D721Med (cell line): ENCODE data around the gene DUOXA2.

Experiments used
- DNase-seq: peaks from one replicate; pipeline ENCODE4 v3.0.0; 2011; ENCODE audit warnings: low spot score; ENCODE audit not compliant: insufficient read length
- FAIRE-seq: peaks from 2 replicates; lab custom pipeline; 2011; peaks lifted over from hg19 to GRCh38; lab: Jason Lieb, UNC
- TF ChIP-seq, protein P1 (sequence below): IDR thresholded peaks from 2 replicates; pipeline ENCODE4 v1.5.1; 2012; ENCODE audit warnings: mild to moderate bottlenecking, control low read depth; ENCODE audit not compliant: insufficient read depth; ENCODE audit errors: missing control alignments

DUOXA2 gene

DNA sequence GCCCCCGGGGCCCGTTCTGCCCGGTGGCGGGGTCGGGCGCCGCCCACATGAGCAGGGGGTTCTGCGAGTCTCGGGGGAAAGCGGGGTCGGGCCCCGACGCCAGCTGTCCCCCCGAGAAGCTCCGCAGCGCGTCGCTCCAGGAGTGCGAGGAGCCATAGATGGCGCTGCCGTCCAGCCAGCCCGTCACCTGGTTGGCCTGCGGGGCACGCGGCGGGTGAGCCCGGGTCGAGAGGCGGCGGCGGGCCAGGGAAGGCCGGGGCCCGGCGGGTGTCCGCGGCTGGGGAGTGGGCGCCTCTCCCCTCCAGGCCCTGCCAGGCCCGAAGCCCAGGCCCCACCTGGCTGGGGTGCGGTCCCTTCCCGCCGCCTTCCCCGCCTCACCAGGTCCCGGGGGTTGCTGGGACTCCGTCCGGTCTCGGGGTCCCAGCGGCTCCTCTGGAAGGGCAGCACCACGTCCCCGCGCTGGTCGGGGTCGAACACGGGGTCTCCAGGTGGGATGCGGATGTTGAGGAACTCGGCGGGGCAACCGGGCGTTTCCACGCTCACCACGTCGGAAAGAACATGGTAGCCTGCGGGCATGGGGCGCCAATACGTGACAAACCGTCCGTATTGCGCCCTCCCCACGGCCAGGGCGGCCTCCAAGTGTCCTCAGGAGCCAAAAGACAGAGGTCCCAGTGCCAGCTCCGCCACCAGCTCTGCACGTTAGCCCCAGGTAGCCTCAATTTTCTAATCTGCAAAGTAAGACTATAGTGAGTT is 2.6 kb upstream of the DUOXA2 start:
- TF ChIP-seq, protein P1, sequence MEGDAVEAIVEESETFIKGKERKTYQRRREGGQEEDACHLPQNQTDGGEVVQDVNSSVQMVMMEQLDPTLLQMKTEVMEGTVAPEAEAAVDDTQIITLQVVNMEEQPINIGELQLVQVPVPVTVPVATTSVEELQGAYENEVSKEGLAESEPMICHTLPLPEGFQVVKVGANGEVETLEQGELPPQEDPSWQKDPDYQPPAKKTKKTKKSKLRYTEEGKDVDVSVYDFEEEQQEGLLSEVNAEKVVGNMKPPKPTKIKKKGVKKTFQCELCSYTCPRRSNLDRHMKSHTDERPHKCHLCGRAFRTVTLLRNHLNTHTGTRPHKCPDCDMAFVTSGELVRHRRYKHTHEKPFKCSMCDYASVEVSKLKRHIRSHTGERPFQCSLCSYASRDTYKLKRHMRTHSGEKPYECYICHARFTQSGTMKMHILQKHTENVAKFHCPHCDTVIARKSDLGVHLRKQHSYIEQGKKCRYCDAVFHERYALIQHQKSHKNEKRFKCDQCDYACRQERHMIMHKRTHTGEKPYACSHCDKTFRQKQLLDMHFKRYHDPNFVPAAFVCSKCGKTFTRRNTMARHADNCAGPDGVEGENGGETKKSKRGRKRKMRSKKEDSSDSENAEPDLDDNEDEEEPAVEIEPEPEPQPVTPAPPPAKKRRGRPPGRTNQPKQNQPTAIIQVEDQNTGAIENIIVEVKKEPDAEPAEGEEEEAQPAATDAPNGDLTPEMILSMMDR = no peak
- FAIRE-seq = no peak
- DNase-seq = no peak

DNA sequence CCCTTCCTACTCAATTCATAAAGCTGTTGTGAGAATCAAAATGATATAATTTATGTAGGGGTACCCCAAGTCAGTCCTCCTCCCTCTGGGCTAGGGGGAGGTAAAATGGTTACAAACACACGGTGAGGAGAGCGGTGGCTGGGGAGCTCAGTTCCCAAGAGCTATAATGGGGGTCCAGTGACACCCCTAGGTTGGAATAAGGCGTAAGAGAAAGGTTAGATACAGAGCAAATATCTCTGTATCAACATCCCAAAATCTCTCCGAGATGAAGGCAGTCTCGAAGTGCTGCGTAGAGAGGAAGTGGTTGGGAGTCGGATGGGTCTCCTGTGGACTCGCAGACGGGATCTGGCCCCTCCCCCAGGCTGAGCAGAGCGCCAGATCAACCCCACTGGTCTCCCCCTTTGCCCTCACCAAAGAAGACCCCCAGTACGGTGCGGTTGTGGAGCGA is 2.0 kb upstream of the DUOXA2 start:
- DNase-seq (no peak), FAIRE-seq (no peak)
- TF ChIP-seq, protein P1 = no peak

DNA sequence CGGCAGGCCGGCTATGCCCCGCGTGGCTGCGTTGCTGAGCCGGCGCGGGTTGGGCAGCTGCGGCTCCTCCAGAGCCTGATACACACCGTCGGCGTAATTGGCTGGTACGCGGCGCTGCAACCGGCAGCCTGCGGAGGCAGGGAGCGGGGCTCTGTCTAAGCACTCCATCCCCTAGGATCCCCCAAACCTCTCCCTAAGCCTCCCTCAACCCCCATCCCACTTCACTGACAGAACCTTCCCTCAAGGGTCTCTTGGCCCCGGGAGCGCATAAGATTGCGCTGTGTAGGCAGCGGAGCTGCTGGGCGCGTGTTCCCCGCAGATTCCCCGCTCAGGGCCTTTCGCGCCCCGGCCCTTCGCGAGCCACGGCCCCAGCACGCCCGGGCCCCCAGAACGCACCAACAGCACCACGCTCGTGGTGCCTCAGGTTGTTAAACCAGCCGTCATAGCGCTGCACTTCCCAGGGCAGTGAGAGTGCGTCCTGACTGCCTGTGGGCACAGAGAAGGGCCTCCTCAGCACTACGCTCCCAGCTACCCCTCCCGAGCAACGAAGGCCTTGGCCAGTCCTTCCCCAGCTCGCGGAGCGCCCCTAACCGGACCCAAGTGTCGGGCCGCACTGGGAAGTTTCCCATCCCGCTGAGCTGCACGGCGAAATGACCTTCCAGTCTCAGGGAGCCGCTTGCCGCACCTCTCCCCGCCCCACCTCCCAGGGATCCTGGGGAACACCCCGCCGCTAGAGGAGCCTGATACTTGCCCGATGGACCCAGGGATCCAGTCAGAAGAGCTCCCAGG is 1.3 kb upstream of the DUOXA2 start:
- TF ChIP-seq, protein P1 = no peak
- FAIRE-seq = no peak

DNA sequence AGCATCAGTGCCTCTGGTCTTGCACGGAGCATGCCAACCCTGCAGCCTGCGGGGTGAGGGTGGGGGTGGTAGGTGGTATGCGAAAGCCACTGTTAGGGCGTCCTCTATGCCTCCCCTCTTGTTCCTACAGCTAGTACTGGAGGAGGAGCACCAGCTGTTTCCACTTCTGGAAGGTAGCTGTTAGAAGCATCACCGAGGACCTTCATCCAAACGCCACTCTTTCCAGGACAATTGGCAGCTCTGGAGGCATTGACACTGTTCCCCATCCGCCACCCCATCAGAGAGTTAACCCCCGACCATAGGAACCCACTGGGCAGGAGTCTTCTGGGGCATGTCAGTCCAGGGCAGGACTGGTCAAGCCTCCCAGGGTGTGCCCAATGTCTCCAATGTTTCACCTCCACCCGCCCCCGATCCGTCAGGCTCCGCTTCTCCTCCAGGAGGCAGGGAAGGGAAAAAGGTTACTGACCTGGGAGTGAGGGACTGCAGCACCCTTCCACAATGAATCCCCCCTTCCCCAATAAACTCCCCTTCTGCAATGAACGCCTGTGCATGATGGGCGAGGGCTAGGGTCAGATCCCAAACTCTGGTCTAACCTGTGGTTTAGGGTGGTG is 641 bp upstream of the DUOXA2 start:
- FAIRE-seq = no peak
- TF ChIP-seq, protein P1 = no peak
- no peak for DNase-seq

More for the DNA sequence above, 1.3 kb upstream of the DUOXA2 start:
- peak; percentile 60 for DNase-seq

DNA sequence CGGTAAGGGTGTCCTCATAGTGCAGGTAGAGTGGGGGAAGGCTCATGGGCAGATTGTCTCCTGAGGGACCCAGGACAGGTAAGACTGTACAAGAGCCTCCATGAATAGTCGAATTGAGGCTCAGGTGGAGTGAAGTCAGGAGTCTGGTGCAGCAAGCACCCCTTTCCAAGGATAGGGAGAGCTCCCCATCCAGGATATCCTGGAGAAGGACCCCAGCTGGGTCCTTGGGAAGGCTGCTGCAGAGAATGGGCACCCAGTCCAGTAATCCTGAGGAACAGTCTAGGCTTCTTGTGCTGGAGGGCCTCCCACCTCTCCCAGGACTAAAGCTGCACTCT is 592 bp downstream of the DUOXA2 start:
- DNase-seq = no peak
- TF ChIP-seq, protein P1 = no peak
- no peak for FAIRE-seq

DNA sequence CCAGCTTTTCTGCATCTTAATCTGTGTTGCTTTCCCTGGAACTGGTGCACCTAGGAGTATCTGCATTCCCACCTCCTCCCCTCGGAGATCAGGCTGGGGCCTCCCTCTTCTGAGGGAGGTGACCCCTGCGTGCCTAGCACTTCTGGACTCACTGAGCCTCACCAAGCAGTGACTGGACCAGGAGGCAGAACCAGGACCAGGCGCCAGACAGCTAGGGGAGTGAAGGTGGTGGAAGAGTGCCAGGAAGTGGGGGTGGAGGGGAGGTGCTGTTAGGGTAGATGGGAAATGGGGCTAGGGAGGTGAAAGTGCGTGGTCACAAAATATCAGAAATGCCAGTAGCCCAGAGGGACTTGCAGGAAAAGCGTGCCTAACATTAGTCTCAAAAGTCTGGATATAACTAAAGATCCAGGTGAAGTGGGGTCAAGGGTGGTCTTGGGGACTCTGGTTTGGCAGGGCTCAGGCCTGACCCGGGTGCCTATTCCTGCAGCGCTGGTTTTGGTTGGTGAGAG is 1.2 kb downstream of the DUOXA2 start:
- TF ChIP-seq, protein P1 = no peak
- no peak for FAIRE-seq
- DNase-seq = no peak
